Dermis blood vessel endothelial cell (primary cell): ENCODE results near the gene NEK1. TPM values are rescaled to one million over a fixed set of nuclear protein-coding genes. Genes with fewer than 3 reads are reported as not detected.
"Not testable (repeated sequence)": the region's sequence is repeated elsewhere in the genome, so short reads cannot be mapped to it uniquely, and the experiment has no call there.

Source experiments
- DNase-seq: peaks from one replicate; pipeline ENCODE4 v3.0.0; 2010
- total RNA-seq: library from RNA; depleted of rRNA; stranded (reverse); fragments of >200 nt; gene quantifications from 2 replicates; pipeline ENCODE4 v1.2.3, GENCODE V29; 2014

NEK1 gene
- total RNA-seq, 1 donor from 2014 or later, result 7.8 TPM

GRCh38 chr4:169627307-169627706 is 14.9 kb upstream of the NEK1 start:
- no peak for DNase-seq

GRCh38 chr4:169626331-169627282 is 14.2 kb upstream of the NEK1 start:
- no peak for DNase-seq

GRCh38 chr4:169625886-169626285 is 13.5 kb upstream of the NEK1 start:
- no peak for DNase-seq

GRCh38 chr4:169624012-169624411 is 11.6 kb upstream of the NEK1 start:
- not testable (repeated sequence) for DNase-seq

GRCh38 chr4:169622566-169622965 is 10.2 kb upstream of the NEK1 start:
- DNase-seq, result peak; percentile 30

- DNase-seq, result peak; percentile 71
Measured at GRCh38 chr4:169621731-169622492, 9.5 kb upstream of the NEK1 start.

GRCh38 chr4:169620880-169621248 is 8.5 kb upstream of the NEK1 start:
- DNase-seq, result peak; percentile 59

- DNase-seq, result peak; percentile 99
Measured at GRCh38 chr4:169619958-169620879, 7.8 kb upstream of the NEK1 start, which contains the start of gene CLCN3. CLCN3 (plus strand) TSS chr4:169620578; CDS start chr4:169635929, 15,351 bp downstream.

- DNase-seq, result peak; percentile 81
Measured at GRCh38 chr4:169619518-169619957, 7.2 kb upstream of the NEK1 start.

- no peak for DNase-seq
Measured at GRCh38 chr4:169618986-169619385, 6.6 kb upstream of the NEK1 start.

- peak; percentile 81 for DNase-seq
Measured at GRCh38 chr4:169618286-169618685, 5.9 kb upstream of the NEK1 start.

- no peak for DNase-seq
Measured at GRCh38 chr4:169617306-169617705, 4.9 kb upstream of the NEK1 start.

GRCh38 chr4:169616846-169617245 is 4.5 kb upstream of the NEK1 start:
- no peak for DNase-seq

GRCh38 chr4:169615467-169616106 is 3.2 kb upstream of the NEK1 start:
- DNase-seq, result peak; percentile 39

GRCh38 chr4:169612871-169613859 is 782 bp upstream of the NEK1 start:
- peak; percentile 89 for DNase-seq

GRCh38 chr4:169611157-169611556 is 1.2 kb downstream of the NEK1 start:
- no peak for DNase-seq

- DNase-seq, result no peak
Measured at GRCh38 chr4:169604903-169605331, 7.5 kb downstream of the NEK1 start.

GRCh38 chr4:169604131-169604900 is 8.1 kb downstream of the NEK1 start:
- peak; percentile 41 for DNase-seq

- no peak for DNase-seq
Measured at GRCh38 chr4:169603312-169603711, 9.1 kb downstream of the NEK1 start.
